ENCODE measurements around the gene DNAAF5.

DNA sequence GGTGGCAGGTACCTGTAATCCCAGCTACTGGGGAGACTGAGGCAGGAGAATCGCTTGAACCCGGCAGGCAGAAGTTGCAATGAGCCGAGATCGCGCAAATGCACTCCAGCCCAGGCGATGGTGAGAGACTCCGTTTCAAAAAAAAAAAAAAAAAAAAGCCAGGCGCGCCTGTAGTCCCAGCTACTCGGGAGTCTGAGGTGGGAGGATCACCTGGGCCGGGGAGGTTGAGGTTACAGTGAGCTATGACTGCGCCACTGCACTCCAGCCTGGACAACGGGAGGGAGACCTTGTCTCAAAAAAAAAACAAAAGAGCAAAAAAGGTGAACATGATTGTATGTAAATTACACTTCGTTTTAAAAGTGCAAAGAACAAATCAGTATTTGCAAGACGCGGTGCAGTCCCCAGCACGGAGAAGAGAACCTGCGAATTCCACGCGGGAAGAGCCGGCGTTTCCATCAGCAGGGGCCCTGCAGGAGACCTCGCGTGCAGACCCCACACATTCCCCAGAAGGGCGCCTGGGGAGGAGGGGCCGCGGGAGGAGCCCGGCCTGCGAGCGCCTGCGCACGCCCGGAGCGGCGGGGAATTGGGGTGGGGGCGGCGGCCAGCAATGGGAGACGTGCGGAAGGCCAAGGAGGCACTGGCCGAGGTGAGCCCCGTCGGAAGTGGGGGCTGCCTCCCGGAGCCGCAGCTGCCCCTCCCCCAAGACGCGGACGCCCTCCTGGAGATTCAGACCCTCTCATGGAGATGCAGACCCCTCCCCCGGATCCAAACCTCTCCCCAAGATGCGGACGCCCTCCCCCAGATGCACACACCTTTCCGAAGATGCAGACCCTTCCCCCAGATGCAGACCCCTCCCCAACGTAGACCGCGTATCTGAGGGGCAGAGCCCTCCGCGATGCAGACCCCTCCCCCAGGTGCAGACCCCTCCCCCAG lies 89.1 kb downstream of the DNAAF5 start:
- TF ChIP-seq, protein P1, sequence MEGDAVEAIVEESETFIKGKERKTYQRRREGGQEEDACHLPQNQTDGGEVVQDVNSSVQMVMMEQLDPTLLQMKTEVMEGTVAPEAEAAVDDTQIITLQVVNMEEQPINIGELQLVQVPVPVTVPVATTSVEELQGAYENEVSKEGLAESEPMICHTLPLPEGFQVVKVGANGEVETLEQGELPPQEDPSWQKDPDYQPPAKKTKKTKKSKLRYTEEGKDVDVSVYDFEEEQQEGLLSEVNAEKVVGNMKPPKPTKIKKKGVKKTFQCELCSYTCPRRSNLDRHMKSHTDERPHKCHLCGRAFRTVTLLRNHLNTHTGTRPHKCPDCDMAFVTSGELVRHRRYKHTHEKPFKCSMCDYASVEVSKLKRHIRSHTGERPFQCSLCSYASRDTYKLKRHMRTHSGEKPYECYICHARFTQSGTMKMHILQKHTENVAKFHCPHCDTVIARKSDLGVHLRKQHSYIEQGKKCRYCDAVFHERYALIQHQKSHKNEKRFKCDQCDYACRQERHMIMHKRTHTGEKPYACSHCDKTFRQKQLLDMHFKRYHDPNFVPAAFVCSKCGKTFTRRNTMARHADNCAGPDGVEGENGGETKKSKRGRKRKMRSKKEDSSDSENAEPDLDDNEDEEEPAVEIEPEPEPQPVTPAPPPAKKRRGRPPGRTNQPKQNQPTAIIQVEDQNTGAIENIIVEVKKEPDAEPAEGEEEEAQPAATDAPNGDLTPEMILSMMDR (IDR thresholded peaks at IDR 0.05), result no peak
- no peak for TF ChIP-seq POLR2A (IDR thresholded peaks at IDR 0.05)
